PFSK-1 (cell line): Measurements from ENCODE around the gene TEX51.

Experiments
- FOXP2 ChIP-seq: optimal IDR thresholded peaks from 2 replicates; pipeline ENCODE3; 2011; ENCODE audit warnings: borderline replicate concordance, control low read depth, inconsistent platforms; ENCODE audit not compliant: insufficient read depth; ENCODE audit errors: extremely low read length, extremely low read depth
- POLR2AphosphoS5 ChIP-seq: IDR thresholded peaks from 2 replicates; pipeline ENCODE4 v1.6.1; 2012; ENCODE audit warnings: low read depth, mild to moderate bottlenecking, control low read depth, low read length, moderate library complexity
- SIN3A ChIP-seq: IDR thresholded peaks from 2 replicates; pipeline ENCODE4 v1.6.1; 2012; ENCODE audit warnings: mild to moderate bottlenecking, low read length, moderate library complexity, borderline replicate concordance; ENCODE audit not compliant: insufficient read depth
- TAF1 ChIP-seq: IDR thresholded peaks from 2 replicates; pipeline ENCODE4 v1.6.1; 2012; ENCODE audit warnings: low read length, control low read depth, borderline replicate concordance; ENCODE audit not compliant: insufficient read depth
- TF ChIP-seq, protein P1 (sequence below), 2 experiments: IDR thresholded peaks; 2 replicates each; pipeline versions ENCODE4 v1.6.1 to v1.8.0; 2011 to 2012; ENCODE audit warnings: low read depth in 2 of 2, low read length in 2 of 2, control low read depth in 1 of 2, inconsistent platforms in 1 of 2, mild to moderate bottlenecking in 1 of 2, moderate library complexity in 1 of 2; ENCODE audit not compliant: insufficient read depth in 1 of 2

TEX51 gene

DNA sequence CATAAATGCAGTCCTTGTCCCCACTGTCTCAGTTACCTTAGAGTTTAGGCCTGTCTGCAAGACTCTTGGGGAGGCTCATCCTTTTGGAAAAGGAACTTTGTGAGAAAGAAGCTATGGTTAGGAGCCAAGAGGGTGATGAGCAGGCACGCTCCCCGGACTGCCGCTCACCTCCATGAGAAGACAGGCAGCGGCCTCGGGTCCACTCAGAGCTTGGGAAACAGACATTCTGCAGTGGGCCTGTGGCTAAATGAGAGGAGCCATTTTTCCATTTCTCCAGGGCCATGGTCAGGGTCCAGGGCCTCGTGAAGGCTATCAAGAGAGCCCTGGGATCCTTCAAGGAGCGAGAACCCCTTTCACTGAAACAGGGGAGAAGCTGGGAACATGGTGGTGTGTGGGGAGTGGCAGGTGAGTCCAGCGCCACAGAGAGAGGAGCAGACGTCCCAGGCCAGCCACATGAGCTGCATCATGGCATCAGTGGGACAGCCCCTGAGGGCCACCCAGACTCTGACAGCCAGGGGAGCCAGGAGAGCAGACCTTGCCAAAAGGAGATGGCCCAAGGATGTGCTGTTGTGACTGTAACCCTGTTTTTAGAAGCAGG, 4.0 kb upstream of the TEX51 start:
- TF ChIP-seq, protein P1, sequence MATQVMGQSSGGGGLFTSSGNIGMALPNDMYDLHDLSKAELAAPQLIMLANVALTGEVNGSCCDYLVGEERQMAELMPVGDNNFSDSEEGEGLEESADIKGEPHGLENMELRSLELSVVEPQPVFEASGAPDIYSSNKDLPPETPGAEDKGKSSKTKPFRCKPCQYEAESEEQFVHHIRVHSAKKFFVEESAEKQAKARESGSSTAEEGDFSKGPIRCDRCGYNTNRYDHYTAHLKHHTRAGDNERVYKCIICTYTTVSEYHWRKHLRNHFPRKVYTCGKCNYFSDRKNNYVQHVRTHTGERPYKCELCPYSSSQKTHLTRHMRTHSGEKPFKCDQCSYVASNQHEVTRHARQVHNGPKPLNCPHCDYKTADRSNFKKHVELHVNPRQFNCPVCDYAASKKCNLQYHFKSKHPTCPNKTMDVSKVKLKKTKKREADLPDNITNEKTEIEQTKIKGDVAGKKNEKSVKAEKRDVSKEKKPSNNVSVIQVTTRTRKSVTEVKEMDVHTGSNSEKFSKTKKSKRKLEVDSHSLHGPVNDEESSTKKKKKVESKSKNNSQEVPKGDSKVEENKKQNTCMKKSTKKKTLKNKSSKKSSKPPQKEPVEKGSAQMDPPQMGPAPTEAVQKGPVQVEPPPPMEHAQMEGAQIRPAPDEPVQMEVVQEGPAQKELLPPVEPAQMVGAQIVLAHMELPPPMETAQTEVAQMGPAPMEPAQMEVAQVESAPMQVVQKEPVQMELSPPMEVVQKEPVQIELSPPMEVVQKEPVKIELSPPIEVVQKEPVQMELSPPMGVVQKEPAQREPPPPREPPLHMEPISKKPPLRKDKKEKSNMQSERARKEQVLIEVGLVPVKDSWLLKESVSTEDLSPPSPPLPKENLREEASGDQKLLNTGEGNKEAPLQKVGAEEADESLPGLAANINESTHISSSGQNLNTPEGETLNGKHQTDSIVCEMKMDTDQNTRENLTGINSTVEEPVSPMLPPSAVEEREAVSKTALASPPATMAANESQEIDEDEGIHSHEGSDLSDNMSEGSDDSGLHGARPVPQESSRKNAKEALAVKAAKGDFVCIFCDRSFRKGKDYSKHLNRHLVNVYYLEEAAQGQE (IDR thresholded peaks at IDR 0.05; ENCODE audit: insufficient read depth in 1 of 2, low read depth in 2 of 2, low read length in 2 of 2) = no peak
- no peak for TF ChIP-seq FOXP2
- TF ChIP-seq TAF1 = no peak
- TF ChIP-seq SIN3A = no peak
- TF ChIP-seq POLR2AphosphoS5 = no peak

DNA sequence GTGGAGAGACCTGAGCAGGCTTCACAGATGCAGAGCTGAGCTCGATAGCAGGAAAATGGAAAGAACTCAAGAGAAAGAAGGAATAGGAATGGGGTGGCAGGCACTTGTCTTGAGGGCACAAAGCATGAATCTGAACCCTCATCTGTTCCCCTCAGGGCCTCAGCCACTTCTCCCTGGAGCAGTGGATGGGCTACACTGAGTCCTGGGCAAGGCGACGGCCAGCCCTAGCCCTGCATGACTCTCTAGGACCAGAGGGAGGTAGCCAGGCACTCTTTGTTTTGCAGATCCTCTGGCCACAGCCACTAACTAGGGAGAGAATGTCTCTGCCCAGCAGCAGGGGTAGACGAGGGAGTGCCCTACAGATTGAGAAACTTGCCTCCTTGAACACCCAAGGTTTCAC, 3.4 kb upstream of the TEX51 start:
- TF ChIP-seq POLR2AphosphoS5 = no peak
- no peak for TF ChIP-seq SIN3A
- TF ChIP-seq, protein P1 (IDR thresholded peaks at IDR 0.05; ENCODE audit: insufficient read depth in 1 of 2, low read depth in 2 of 2, low read length in 2 of 2) = no peak
- TF ChIP-seq FOXP2 = no peak

DNA sequence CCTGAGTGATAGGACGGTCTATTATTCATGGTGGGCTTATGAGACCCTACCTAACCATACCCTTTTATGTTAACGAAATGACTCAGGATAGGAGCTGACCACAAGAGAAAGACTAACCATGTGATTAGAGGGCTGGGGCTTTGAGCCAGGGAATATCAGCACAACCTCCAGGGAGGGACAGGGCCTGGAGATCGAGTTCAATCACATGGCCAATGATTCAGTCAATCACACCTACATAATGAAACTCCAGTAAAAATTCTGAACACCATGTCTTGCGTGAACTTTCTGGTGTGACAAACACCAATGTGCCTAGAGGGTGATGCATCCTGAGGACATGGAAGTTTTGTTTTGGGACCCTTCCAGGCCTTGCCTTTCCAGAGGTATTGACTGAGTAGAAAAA, 2.2 kb upstream of the TEX51 start:
- TF ChIP-seq TAF1 = no peak
- TF ChIP-seq SIN3A = no peak
- TF ChIP-seq FOXP2 = no peak
- TF ChIP-seq POLR2AphosphoS5 = no peak
- TF ChIP-seq, protein P1 (IDR thresholded peaks at IDR 0.05; ENCODE audit: insufficient read depth in 1 of 2, low read depth in 2 of 2, low read length in 2 of 2) = no peak

DNA sequence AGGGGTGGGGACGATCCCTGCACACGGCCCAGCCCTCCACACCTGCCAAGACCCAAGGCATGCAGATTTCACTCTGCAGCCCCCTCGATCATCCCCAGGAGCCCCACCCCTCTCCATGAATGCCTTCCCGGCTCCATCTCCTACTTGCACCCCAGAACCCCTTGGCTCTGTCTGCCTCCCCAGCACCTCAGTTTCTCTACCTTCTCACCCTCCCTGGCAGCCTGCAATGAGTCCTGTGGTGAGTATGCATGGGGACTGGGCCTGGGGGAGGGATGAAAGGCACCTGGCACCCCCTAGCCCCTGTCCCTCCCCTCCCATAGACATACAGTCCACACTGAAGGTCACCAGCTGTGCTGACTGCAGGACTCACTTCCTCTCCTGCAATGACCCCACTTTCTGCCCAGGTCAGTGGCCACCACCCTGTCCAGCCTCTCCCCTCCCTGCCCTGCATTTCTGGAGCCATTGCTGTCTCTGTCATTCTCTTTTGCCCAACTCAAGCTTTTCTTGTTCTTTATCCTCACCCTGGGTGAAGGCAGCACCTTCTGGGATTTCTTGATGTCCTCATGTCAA, 1.0 kb downstream of the TEX51 start:
- TF ChIP-seq SIN3A = no peak
- no peak for TF ChIP-seq FOXP2
- TF ChIP-seq POLR2AphosphoS5 = no peak
- no peak for TF ChIP-seq TAF1
- TF ChIP-seq, protein P1 (IDR thresholded peaks at IDR 0.05; ENCODE audit: insufficient read depth in 1 of 2, low read depth in 2 of 2, low read length in 2 of 2) = no peak

DNA sequence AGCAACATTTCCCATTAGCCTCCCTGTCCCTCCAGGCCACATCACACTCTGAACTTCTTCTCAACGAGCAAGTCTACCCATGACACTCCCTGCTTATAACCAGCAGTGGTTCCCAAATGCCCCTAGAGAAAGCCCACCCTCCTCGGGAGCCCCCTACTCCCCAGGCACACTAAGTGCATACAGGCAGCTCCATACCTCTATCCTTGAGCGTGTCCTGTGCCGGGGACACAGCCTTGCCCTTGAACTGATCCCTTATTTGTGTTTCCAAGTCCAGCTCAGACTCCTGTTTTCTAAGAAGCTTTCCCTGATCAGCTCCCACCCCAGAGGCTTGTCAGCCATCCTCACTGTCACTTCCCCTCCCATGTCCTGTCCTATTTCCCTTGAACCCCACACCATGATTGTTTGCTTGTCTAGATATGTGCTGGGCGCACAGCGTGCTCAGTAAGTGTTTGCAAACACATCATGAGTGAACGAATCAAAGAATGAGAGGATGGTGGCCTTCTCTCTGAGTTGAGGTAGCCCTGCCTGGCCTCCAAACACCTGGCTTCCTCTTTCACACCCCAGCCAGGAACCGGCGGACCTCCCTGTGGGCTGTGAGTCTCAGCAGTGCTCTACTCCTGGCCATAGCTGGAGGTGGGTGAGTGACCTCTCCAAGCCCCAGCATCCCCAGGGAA, 2.1 kb downstream of the TEX51 start:
- TF ChIP-seq TAF1 (no peak), FOXP2 (no peak), SIN3A (no peak), POLR2AphosphoS5 (no peak)
- TF ChIP-seq, protein P1 (IDR thresholded peaks at IDR 0.05; ENCODE audit: insufficient read depth in 1 of 2, low read depth in 2 of 2, low read length in 2 of 2) = no peak
